GM21515 (cell line): Measurements from ENCODE around the gene FSIP1.
"Not testable (repeated sequence)": the region's sequence is repeated elsewhere in the genome, so short reads cannot be mapped to it uniquely, and the experiment has no call there.

Experiments used
- ATAC-seq: cut with Tn5 transposase; IDR thresholded peaks from one replicate; pipeline ENCODE4 v1.9.1; 2021; ENCODE audit not compliant: unreplicated experiment

The FSIP1 gene

GRCh38 chr15:39782441-39783138 lies at the start of gene FSIP1:
Gene FSIP1 (minus strand): TSS chr15:39782841. CDS start chr15:39776524, 6,317 bp downstream.
- peak; percentile 97 for ATAC-seq

GRCh38 chr15:39830166-39830565 lies 47.5 kb upstream of the FSIP1 start:
- no peak for ATAC-seq

DNA sequence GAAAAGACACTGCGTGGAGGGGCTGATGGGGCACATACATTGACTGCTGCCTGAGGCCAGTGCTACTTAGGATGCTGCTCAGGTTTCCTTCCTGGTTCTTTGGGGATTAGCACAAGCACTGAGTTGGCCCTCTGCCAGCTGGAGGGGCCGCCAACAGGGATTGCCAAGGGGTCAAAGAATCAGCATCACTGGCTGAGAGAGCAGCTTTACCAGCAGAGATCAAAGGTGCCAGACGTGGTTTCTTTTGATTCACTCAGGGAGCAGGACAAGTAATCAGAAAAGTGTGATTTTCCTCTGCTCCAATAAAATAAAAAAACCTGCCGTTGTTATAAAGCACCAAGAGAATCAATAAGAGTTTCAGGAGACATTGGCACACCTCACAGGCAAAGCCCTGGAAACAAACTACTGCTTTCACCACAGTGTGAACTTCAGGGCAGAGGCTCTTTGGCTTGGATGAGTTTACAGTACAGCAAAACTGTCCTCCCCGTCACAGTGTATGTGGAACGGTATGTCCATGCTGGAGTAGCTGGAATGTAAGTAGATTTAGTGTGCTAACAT lies 45.8 kb upstream of the FSIP1 start:
- ATAC-seq, result no peak

- ATAC-seq, result no peak
Measured at GRCh38 chr15:39826975-39827374, 44.3 kb upstream of the FSIP1 start.

GRCh38 chr15:39823634-39824033 lies 41.0 kb upstream of the FSIP1 start:
- no peak for ATAC-seq

- ATAC-seq, result no peak
Measured at GRCh38 chr15:39820050-39820602, 37.5 kb upstream of the FSIP1 start.

DNA sequence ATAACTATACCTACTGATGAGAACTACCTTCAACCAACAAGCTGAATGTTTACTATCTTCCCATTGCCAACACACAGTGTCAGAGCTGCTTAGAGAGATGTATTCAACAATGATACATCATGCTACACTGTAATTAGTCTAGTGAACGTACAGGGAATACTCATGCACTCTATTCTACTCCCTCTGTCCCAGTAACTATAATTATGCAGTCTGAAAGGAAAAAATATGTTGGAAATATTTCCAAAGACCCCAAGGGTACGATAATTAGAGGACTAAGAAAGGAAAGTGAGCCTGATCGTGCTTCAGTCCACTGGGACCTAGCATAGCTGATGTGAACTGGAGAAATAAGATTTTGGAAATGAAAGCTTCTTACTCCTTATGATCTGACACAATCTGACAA lies 36.9 kb upstream of the FSIP1 start:
- ATAC-seq, result no peak

- ATAC-seq, result no peak
Measured at GRCh38 chr15:39817892-39818291, 35.3 kb upstream of the FSIP1 start.

GRCh38 chr15:39814489-39814888 lies 31.8 kb upstream of the FSIP1 start:
- ATAC-seq, result no peak

DNA sequence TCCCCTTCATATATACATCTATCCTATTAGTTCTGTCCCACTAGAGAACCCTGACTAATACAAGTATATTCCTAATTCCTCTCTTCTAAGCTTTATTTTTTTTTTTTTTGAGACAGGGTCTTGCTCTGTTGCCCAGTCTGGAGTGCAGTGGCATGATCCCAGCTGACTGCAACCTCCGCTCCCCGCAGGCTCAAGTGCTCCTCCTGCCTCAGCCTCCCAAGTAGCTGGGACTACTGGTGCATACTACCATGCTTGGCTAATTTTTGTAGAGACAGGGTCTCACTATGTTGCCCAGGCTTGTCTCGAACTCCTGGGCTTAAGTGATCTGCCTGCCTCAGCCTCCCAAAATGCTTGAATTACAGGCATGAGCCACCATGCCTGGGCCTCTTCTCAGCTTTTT lies 30.0 kb upstream of the FSIP1 start:
- ATAC-seq, result not testable (repeated sequence)

GRCh38 chr15:39808909-39809308 lies 26.3 kb upstream of the FSIP1 start:
- ATAC-seq, result no peak

- ATAC-seq, result no peak
Measured at GRCh38 chr15:39807791-39808190, 25.1 kb upstream of the FSIP1 start.

DNA sequence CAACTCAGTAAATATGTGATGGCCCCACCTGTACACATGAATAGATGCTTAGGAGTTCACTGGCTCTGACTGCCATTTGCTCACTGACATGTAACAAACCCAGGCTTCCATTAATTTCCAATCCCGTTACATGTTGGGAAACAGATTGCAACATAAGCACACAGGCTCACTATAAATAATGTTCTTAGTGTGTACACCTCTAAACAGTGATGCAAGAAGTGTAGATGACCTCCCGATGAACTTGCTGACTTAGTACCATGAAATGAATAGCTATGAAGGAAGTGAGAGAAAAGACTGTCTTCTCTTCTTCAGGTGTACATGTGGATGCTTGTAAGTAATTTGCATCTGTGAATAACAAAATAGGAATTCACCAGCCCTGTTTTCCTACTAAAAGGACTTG lies 21.4 kb upstream of the FSIP1 start:
- no peak for ATAC-seq

DNA sequence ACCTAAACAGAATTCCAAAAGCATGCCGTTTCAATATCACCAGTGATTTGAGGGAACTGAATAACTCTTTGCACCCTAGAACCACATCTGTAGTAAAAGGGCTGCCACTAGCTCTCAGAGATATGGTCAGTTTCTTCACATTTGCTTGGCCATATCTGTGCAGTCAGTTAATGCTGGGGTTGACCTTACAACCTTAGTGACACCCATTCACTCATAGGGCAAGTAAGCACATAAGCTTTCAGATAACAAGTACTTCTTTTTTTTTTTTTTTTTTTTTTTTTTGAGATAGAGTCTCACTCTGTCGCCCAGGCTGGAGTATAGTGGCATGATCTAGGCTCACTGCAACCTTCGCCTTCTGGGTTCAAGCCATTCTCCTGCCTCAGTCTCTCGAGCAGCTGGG lies 20.4 kb upstream of the FSIP1 start:
- ATAC-seq, result no peak

GRCh38 chr15:39801641-39802309 lies 19.1 kb upstream of the FSIP1 start:
- peak; percentile 66 for ATAC-seq

- ATAC-seq, result no peak
Measured at GRCh38 chr15:39799552-39800011, 16.9 kb upstream of the FSIP1 start.

DNA sequence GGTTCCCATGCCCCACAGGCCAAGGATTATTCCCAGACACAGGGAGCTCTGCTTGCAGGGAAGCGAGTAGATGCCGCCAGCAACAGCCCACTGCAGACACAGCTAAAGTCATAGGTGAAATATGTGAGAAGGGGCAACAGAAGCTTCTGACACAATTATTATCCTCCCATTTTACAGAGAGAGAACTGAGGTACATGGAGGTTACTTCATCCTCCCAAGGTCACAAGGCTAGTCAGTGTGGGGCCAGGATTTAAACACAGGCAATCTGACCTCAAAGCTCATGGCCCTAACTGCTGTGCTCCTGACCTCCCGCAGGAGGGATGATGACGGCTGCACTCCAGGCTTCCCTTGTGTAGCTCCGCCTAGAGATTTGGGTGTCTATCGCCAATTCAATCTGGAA lies 15.7 kb upstream of the FSIP1 start:
- no peak for ATAC-seq

GRCh38 chr15:39797407-39797806 lies 14.8 kb upstream of the FSIP1 start:
- no peak for ATAC-seq

DNA sequence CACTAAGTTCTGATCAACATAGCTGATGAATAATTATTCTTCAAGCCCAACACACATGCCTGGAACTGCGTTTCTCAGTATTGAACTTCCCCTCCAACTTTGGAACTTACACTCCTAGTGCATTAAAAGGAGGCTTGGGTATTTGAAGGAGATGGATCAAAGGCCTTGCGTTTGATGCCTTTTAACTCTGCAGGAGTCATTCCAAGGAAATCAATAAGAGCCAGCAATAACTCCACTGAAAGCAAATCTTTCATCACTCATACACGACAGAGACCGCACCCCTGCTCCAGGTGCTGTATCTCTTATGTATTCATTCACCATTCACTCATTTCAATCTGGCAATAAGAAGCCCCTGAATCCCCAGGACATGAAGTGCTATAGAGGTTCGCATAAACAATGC lies 14.0 kb upstream of the FSIP1 start:
- no peak for ATAC-seq

DNA sequence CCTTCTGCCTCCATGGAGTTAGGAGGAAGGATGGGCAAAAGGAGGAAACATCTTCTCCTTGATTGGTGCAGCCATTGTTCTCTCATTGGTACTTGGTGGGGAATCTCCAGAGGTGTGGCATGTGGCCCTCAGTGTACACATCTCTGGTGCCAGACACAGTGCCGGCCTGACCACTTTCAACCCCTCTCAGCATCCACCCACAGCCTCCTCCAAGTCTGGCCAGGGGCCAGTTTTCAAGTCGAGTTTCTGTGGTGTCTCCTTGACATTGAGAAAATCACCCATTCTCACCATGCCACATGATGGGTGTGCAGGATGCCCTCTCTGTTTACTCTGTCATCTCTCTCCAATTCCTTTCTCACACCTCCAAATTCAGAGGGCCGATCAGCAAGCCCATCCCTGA lies 12.8 kb upstream of the FSIP1 start:
- no peak for ATAC-seq

GRCh38 chr15:39794954-39795353 lies 12.3 kb upstream of the FSIP1 start:
- no peak for ATAC-seq

DNA sequence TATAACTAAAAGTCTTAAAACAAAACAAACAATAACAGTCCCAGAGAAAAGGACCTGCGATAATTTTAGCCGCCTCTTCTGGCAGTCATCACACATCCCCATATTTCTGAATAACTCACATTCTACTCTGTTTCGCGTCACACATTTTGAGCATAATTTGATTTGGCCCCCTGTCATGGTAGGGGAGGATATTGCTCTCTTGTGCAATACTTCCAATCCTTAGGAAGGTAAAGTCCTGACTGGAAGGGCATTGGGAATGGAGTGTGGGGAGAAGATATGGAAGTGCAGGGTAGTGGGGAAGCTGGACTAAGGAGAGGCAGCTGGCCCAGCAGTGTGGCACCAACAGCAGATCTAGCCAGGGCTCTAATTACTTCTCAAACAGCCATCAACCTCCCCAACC lies 11.3 kb upstream of the FSIP1 start:
- ATAC-seq, result no peak
